ENCODE measurements around the gene MAP3K10.
"Not testable (repeated sequence)": the region's sequence is repeated elsewhere in the genome, so short reads cannot be mapped to it uniquely, and the experiment has no call there.

MAP3K10 gene

GRCh38 chr19:40190891-40191835 lies at the start of gene MAP3K10:
Gene MAP3K10 (plus strand): TSS chr19:40191426. CDS start chr19:40192032, 606 bp downstream.
- TF ChIP-seq CTCF (conservative IDR thresholded peaks at IDR 0.05; ENCODE audit: low read depth, low read length), result no peak
- peak within 1 kb of the TSS; percentile 90 for H3K4me3 ChIP-seq (ENCODE audit: low read depth, low read length)
- peak; percentile 65 for DNase-seq (ENCODE audit: low read depth)

- no peak overlapping the region for H3K4me3 ChIP-seq (ENCODE audit: low read depth, low read length)
- no peak for DNase-seq (ENCODE audit: low read depth)
- no peak for TF ChIP-seq CTCF (conservative IDR thresholded peaks at IDR 0.05; ENCODE audit: low read depth, low read length)
Measured at GRCh38 chr19:40141551-40141950, 49.7 kb upstream of the MAP3K10 start.

GRCh38 chr19:40143612-40144011 lies 47.6 kb upstream of the MAP3K10 start:
- no peak overlapping the region for H3K4me3 ChIP-seq (ENCODE audit: low read depth, low read length)
- DNase-seq (ENCODE audit: low read depth), result no peak
- TF ChIP-seq CTCF (conservative IDR thresholded peaks at IDR 0.05; ENCODE audit: low read depth, low read length), result no peak

DNA sequence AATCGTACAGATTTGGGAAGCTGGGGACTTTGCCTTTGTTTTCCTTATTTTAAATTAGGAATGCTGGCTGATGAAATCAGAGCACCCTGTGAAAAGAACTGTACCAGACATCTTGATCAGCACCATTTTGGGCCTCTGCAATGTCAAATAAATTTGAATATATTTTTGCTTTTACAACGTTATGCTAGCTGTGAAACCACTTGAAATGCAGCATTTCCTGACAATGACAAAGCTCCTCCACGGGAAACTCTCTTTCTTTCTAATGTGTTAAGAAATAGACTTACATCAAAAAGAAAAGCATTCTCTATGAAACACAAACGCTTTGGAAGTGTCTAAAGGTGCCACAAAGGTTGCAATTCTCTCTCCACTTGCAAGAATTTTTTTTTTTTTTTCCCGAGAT lies 47.1 kb upstream of the MAP3K10 start:
- DNase-seq (ENCODE audit: low read depth), result no peak
- no peak for TF ChIP-seq CTCF (conservative IDR thresholded peaks at IDR 0.05; ENCODE audit: low read depth, low read length)
- H3K4me3 ChIP-seq (ENCODE audit: low read depth, low read length), result no peak overlapping the region

- TF ChIP-seq CTCF (conservative IDR thresholded peaks at IDR 0.05; ENCODE audit: low read depth, low read length), result no peak
- no peak for DNase-seq (ENCODE audit: low read depth)
- H3K4me3 ChIP-seq (ENCODE audit: low read depth, low read length), result no peak overlapping the region
Measured at GRCh38 chr19:40144947-40145748, 46.1 kb upstream of the MAP3K10 start.

- H3K4me3 ChIP-seq (ENCODE audit: low read depth, low read length); DNase-seq (ENCODE audit: low read depth): not testable (repeated sequence)
Measured at GRCh38 chr19:40145749-40146029, 45.5 kb upstream of the MAP3K10 start.

DNA sequence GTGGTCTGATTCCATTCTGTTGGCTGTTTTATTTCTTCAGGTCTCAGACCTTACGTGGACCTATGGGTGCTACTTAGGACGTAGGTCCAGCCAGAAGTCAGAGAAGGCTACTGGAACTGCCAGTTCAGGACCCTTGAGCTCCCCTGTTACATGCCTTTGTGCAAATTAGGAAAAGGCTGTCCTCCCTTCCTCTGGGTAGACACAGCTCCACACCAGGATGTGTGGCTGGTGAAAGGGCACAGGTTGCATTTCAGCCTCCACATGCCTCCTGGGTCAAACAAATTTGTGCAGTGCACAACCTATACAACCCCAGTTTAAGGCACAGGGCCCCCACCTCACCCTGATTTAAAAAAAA lies 43.9 kb upstream of the MAP3K10 start:
- TF ChIP-seq CTCF (conservative IDR thresholded peaks at IDR 0.05; ENCODE audit: low read depth, low read length), result no peak
- H3K4me3 ChIP-seq (ENCODE audit: low read depth, low read length), result no peak overlapping the region
- DNase-seq (ENCODE audit: low read depth), result peak; percentile 4
